GM19193 (cell line): ENCODE measurements around the gene SH3D21.

ENCODE experiments used
- POLR2A ChIP-seq: IDR thresholded peaks from 4 replicates; pipeline ENCODE4 v1.6.1; 2011; ENCODE audit not compliant: insufficient read depth, insufficient read length; ENCODE audit errors: extremely low read depth

SH3D21 gene

DNA sequence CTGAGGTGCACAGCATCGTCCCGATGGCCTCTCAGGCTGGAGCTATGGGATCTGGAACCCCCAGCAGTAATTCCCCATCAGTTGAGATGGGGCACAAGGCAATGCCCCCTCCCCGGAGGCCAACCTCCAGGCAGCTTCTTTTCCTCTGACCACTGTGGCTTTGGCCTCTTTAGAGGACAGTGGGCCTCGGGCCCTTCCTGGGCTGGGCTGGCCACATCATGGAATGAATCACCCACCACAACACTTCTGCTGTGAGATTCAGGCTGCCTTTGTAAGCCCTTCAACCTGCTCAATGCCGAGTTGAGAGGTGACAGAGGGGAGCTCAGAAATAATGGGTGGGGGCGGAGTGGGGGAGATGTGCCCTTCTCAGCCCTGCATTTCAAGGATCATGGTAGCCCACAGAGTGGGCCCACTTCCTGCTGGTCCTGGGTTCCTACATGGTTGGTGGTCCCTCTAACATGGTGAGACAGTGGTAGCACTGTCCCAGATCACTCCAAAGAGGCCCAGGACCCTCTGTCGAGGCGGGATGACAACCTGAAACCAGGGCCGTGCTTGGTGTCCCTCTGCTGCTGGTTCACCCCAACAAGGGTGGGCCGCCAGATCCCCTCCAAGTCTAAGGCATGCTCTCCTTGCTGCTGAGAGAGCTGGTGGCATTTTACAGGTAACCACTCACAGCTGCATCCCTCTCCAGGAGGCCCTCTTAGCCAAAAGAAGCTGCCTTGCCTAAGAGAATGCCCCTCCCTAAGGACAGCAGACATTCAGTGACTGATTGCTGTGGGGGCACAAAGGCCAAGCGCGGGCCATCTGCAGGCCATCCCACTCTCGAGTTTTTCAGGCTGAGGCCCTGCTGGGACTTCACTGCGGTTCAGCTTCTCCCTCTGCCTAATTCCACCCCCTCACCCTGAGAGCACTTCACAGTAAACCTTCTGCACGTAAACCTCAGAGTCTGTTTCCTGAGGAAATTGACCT lies 47.0 kb downstream of the SH3D21 start:
- TF ChIP-seq POLR2A = no peak

DNA sequence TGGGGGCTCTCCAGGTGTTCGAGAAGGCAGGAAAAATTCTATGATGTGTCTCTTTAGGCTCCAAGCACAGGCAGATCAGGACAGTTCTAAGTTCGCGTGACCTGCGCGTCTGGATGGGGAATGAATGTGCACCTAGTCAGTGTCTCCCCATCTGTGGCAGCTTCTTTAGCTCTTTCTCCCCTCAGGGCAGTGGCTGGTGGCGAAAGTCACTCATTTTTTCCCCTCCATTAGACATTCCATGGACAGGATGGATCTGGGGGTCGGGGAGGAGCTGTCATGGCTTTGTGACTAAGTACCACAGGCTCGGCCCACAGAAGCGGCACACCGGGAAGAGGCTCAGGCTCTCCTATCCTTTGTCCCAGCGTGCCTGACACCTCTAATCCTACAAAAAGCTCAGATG lies 48.3 kb downstream of the SH3D21 start:
- no peak for TF ChIP-seq POLR2A

DNA sequence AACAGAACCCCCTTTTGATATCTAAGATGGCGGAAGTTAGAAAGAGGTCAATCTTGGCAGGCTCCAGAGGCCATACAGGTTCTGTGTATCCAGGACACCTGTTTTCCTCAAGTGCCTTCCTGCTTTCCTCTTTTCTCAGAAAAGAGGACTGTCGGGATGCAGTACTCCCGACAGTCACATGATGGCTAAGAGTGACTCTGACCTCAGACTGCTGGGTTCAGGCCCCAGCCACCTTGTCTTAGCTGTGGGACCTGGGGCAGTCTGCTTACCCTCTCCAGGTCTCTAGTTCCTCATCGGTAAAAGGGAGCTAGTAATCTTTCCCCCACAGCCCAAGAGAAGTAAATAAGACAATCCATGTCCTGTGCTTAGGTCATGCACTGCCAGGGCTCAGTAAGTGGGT lies 49.6 kb downstream of the SH3D21 start:
- no peak for TF ChIP-seq POLR2A

DNA sequence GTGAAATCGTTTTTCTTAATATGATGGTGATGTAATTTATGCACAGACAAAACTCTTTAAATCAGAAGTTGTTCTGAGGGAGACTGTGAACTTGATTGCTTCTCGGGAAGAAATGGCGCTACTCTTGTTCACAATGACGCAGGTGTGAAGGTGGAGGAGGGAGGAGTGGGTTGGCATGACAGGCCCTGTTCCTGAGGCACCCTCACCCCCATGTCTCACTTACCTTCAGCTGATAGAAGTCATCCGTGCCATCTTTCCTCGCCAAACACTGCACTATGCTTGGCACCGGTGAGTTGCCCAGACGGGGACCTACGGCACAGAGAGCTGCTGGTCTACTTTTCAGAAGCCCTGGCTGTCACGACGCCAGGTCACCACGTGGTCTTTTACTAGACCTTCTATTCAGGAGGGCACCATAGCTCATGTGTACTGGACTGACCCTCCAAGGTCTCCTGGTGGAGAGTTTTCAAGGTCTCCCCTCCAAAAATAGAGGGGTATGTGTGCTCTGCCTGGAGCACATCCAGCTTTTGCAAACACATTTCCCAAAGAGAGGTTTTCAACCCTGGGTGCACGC lies 52.4 kb downstream of the SH3D21 start:
- no peak for TF ChIP-seq POLR2A

DNA sequence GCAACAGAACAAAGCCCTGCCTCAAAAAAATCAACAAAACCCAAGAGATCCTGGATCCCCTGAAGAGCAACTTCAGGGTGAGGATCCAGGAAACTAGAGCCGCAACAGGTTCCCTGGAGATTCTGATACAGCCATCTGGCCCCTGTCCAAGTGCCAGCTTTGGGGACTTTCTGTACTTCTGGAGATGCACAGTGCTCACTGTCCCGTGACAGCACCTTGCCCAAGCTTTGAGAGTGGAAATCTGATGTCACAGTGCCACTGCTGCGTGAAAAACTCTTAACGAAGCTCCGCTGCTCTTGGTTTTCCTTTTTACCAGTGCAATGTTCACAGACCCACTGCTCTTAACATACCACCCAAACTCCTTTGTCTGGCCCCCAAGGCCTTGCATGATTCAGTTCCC lies 53.2 kb downstream of the SH3D21 start:
- TF ChIP-seq POLR2A = no peak

GRCh38 chr1:36359911-36360550 lies 53.9 kb downstream of the SH3D21 start:
- TF ChIP-seq POLR2A = no peak

- TF ChIP-seq POLR2A = no peak
Observed at GRCh38 chr1:36365381-36365780, 59.2 kb downstream of the SH3D21 start.

- no peak for TF ChIP-seq POLR2A
Observed at GRCh38 chr1:36366091-36366661, 60.0 kb downstream of the SH3D21 start.

- TF ChIP-seq POLR2A = no peak
Observed at GRCh38 chr1:36367066-36367465, 60.9 kb downstream of the SH3D21 start.

- TF ChIP-seq POLR2A = no peak
Observed at GRCh38 chr1:36367798-36368197, 61.6 kb downstream of the SH3D21 start.

GRCh38 chr1:36369061-36369861 lies 63.1 kb downstream of the SH3D21 start:
- no peak for TF ChIP-seq POLR2A
